AG10803 (cell line): ENCODE measurements around the gene CADM1.

Experiments used
- DNase-seq: peaks from one replicate; pipeline ENCODE4 v3.0.0; 2010; ENCODE audit warnings: low read depth
- H3K4me3 ChIP-seq: 2 replicates; pipeline ENCODE4 v1.5.1; 2011; ENCODE audit warnings: mild to moderate bottlenecking, low read length, control low read depth
- TF ChIP-seq, protein P1 (sequence below): conservative IDR thresholded peaks from 2 replicates; pipeline ENCODE4 v1.5.1; 2011; ENCODE audit warnings: mild to moderate bottlenecking, low read length, control low read depth, inconsistent platforms

CADM1 gene

DNA sequence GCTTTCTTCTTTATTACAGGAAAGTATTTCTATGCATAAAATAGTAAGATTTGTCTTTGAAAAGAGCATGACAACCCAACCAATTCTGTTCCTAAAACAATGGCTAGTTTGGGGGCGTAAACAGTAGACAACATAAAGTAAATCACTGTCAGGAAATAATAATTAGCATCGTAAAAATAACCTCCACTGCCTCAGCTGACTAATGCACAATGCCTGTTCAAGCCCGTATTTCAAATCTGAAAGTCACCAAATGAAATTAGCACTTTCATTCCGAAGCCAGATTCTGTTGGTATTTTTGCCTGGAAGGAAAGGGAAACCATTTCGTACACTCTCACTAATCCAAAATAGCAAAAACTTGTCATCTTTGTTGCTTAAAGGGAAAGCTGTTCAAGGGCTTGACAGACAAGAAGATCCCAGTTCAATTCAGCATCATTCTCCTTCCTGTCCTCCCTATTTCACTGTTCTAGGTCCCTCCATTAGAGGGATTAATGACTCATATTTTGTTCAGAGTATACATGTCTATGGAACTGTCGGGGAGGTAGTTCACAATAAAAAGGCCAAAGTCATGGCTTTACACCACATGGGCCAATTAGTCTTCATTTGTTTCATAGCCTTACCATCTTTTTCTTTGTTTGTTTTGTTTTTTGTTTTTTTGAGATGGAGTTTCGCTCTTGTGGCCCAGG, 154.7 kb downstream of the CADM1 start:
- DNase-seq: no peak
- H3K4me3 ChIP-seq: no peak overlapping the region
- TF ChIP-seq, protein P1, sequence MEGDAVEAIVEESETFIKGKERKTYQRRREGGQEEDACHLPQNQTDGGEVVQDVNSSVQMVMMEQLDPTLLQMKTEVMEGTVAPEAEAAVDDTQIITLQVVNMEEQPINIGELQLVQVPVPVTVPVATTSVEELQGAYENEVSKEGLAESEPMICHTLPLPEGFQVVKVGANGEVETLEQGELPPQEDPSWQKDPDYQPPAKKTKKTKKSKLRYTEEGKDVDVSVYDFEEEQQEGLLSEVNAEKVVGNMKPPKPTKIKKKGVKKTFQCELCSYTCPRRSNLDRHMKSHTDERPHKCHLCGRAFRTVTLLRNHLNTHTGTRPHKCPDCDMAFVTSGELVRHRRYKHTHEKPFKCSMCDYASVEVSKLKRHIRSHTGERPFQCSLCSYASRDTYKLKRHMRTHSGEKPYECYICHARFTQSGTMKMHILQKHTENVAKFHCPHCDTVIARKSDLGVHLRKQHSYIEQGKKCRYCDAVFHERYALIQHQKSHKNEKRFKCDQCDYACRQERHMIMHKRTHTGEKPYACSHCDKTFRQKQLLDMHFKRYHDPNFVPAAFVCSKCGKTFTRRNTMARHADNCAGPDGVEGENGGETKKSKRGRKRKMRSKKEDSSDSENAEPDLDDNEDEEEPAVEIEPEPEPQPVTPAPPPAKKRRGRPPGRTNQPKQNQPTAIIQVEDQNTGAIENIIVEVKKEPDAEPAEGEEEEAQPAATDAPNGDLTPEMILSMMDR: no peak

DNA sequence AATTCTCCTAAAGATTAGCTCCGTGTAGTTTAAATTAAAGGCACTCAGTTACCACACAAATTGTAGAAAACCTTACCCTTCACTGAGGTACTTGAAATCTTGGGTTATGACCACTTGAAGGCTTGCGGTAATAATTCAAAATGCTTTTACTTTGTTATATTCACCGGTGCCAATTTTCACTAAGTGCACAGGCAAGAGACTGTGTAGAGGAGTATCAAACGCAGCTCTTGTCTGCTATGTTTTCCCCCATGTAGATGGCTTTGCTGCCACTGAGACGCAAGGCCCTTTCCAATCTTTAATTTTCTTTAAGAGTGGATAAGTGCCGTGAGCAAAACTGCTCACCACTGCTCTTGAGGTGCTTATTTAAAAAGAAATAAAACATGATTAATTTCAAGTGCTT, 155.8 kb downstream of the CADM1 start:
- TF ChIP-seq, protein P1: no peak
- no peak overlapping the region for H3K4me3 ChIP-seq
- DNase-seq: no peak

DNA sequence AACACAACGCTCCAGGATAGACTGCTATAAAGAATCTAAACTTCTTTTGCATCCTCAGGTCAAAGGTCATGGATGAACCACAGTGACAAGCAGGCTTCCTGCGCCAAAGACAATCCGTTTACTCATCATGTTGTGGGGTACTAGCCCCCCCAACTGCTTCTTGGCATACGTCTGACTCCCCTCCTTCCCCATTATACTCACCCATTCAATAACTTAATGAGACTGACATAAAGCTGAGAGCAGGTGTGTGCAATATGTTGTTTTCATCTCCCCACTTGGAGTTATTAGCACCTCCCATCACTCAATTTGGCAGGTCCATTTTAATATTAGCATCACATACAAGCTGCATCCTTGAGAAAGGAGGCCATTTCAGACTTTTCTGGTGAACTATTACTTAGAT, 157.1 kb downstream of the CADM1 start:
- TF ChIP-seq, protein P1: no peak
- DNase-seq: no peak
- H3K4me3 ChIP-seq: no peak overlapping the region

DNA sequence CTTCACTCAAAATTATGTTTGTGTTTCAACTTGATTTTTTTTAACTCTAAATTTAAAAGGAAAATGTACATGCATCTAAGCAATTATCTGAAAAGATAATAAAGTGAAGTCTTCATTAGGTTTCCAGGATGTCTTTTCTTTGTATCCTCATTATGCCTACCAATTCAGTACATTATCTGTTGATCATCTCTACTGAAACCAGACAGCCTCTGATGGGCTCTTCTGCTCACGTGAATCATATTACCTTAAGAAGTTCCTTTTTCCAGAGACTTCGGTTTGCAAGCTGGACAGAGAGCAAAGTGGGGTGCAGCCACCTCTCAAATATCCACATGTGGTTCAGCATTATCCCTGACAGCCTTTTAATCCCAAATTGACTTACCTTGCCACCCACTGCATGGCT, 158.4 kb downstream of the CADM1 start:
- no peak overlapping the region for H3K4me3 ChIP-seq
- TF ChIP-seq, protein P1: no peak
- DNase-seq: no peak

GRCh38 chr11:115345361-115345760, 158.9 kb downstream of the CADM1 start:
- TF ChIP-seq, protein P1: no peak
- DNase-seq: no peak
- no peak overlapping the region for H3K4me3 ChIP-seq

- no peak overlapping the region for H3K4me3 ChIP-seq
- DNase-seq: no peak
- TF ChIP-seq, protein P1: no peak
Observed at GRCh38 chr11:115344846-115345245, 159.4 kb downstream of the CADM1 start.

GRCh38 chr11:115342142-115342541, 162.1 kb downstream of the CADM1 start:
- H3K4me3 ChIP-seq: no peak overlapping the region
- no peak for DNase-seq
- TF ChIP-seq, protein P1: no peak
